GM12878 (cell line): Measurements from ENCODE around the gene DARS1. TPM values are rescaled to one million over a fixed set of nuclear protein-coding genes. Genes with fewer than 3 reads are reported as not detected.
A peak's percentile ranks its signal among the peaks of the same experiment; 100 is the strongest.

Experiments used
- ATAC-seq: fragments of 200-7000 bp; cut with Tn5 transposase; 3 replicates; pipeline ENCODE4 v1.9.1; 2020; ENCODE audit warnings: mild to moderate bottlenecking, moderate library complexity
- BruUV-seq: library from RNA; stranded (reverse); fragments of 400-500 nt; replicated peaks from 2 replicates; lab custom pipeline; 2021; lab: Mats Ljungman, UMichigan
- CTCF ChIA-PET: fragments of 300-600 bp; sonication (Branson Sonifier 250); formaldehyde crosslinking; extraction: SDS; loops from one replicate; lab custom pipeline; 2021; ENCODE audit warnings: inconsistent platforms; lab: Yijun Ruan, JAX
- POLR2A ChIA-PET: fragments of 350-600 bp; formaldehyde crosslinking; extraction: SDS; loops from one replicate; lab custom pipeline; 2021; ENCODE audit warnings: inconsistent platforms; lab: Charles Lee
- RAD21 ChIA-PET: fragments of 300-600 bp; sonication (Branson Sonifier 250); formaldehyde crosslinking; loops from one replicate; lab custom pipeline; 2023; ENCODE audit warnings: antibody characterized with exemption; ENCODE audit not compliant: unreplicated experiment; lab: Charles Lee
- SMC1A ChIA-PET: fragments of 300-600 bp; sonication (Branson Sonifier 250); formaldehyde crosslinking; loops from one replicate; lab custom pipeline; 2023; ENCODE audit not compliant: unreplicated experiment, uncharacterized antibody; lab: Charles Lee
- DNase-seq: peaks from one replicate; pipeline ENCODE4 v3.0.0-alpha.2; 2011; ENCODE audit warnings: low read depth, low spot score
- FAIRE-seq: peaks from 3 replicates; lab custom pipeline; 2011; peaks lifted over from hg19 to GRCh38; lab: Jason Lieb, UNC
- H2AFZ ChIP-seq: 2 replicates; pipeline ENCODE4 v1.6.0; 2011; ENCODE audit warnings: low read depth, low read length, control low read depth; ENCODE audit not compliant: control insufficient read depth
- H3K27ac ChIP-seq: 2 replicates; pipeline ENCODE4 v1.5.1; 2011; ENCODE audit warnings: control low read depth; ENCODE audit not compliant: control insufficient read depth, insufficient read depth
- H3K27me3 ChIP-seq, 2 experiments: replicated peaks in 1 of 2; 2 replicates each; pipeline versions ENCODE4 v1.6.0 to v1.6.1; 2011; ENCODE audit warnings: low read length in 1 of 2; ENCODE audit not compliant: control insufficient read depth in 2 of 2, insufficient read depth in 2 of 2
- H3K36me3 ChIP-seq, 2 experiments: 2 replicates each; pipeline ENCODE4 v1.5.1; 2011; ENCODE audit warnings: low read length in 1 of 2; ENCODE audit not compliant: control insufficient read depth in 2 of 2, insufficient read depth in 2 of 2
- H3K4me1 ChIP-seq: 2 replicates; pipeline ENCODE4 v1.6.1; 2011; ENCODE audit warnings: mild to moderate bottlenecking, low read length, moderate library complexity, mixed read lengths; ENCODE audit not compliant: control insufficient read depth, insufficient read depth
- H3K4me2 ChIP-seq: 2 replicates; pipeline ENCODE4 v1.6.0; 2011; ENCODE audit warnings: control low read depth; ENCODE audit not compliant: control insufficient read depth, insufficient read depth
- H3K4me3 ChIP-seq: fragments of 200-600 bp; sonication (generic); 2 replicates; pipeline ENCODE4 v1.5.1; 2016
- H3K79me2 ChIP-seq: 2 replicates; pipeline ENCODE4 v1.6.0; 2011; ENCODE audit warnings: low read length; ENCODE audit not compliant: control insufficient read depth, insufficient read depth
- H3K9ac ChIP-seq: 2 replicates; pipeline ENCODE4 v1.8.0; 2011; ENCODE audit warnings: low read length, control low read depth, mixed read lengths; ENCODE audit not compliant: control insufficient read depth, insufficient read depth
- H3K9me3 ChIP-seq: replicated peaks from 3 replicates; pipeline ENCODE4 v1.5.1; 2011; ENCODE audit warnings: mild to moderate bottlenecking, low read length; ENCODE audit not compliant: control insufficient read depth, insufficient read depth
- H4K20me1 ChIP-seq: 2 replicates; pipeline ENCODE4 v1.6.0; 2011; ENCODE audit not compliant: control insufficient read depth, insufficient read depth
- BCL11A ChIP-seq: IDR thresholded peaks from 2 replicates; pipeline ENCODE4 v1.6.1; 2011; ENCODE audit warnings: low read depth, low read length
- BHLHE40 ChIP-seq, 2 experiments: fragments of 450-650 bp in 1 of 2; IDR thresholded peaks; 2 replicates each; pipeline ENCODE4 v1.6.1; 2011 to 2017; ENCODE audit warnings: low read depth in 2 of 2, borderline replicate concordance in 1 of 2, improper control_type of control experiment in 1 of 2, low read length in 1 of 2, mild to moderate bottlenecking in 1 of 2
- FOXK2 ChIP-seq: fragments of 450-650 bp; IDR thresholded peaks from 2 replicates; pipeline ENCODE4 v1.6.1; 2017; ENCODE audit warnings: mild to moderate bottlenecking, moderate library complexity
- GABPA ChIP-seq: IDR thresholded peaks from 2 replicates; pipeline ENCODE4 v1.6.1; 2014; ENCODE audit warnings: antibody characterized with exemption, low read depth, mild to moderate bottlenecking, inconsistent platforms
- IRF4 ChIP-seq: IDR thresholded peaks from 2 replicates; pipeline ENCODE4 v1.6.1; 2011; ENCODE audit warnings: low read depth, low read length
- MYC ChIP-seq: IDR thresholded peaks from 2 replicates; pipeline ENCODE4 v1.6.1; 2011; ENCODE audit warnings: mild to moderate bottlenecking, low read length, moderate library complexity, inconsistent platforms; ENCODE audit not compliant: insufficient read depth, insufficient replicate concordance, insufficient read length, severe bottlenecking
- POU2F2 ChIP-seq: IDR thresholded peaks from 3 replicates; pipeline ENCODE4 v1.6.1; 2011; ENCODE audit warnings: low read depth, mild to moderate bottlenecking, low read length, borderline replicate concordance
- SMAD1 ChIP-seq: fragments of 450-650 bp; IDR thresholded peaks from 2 replicates; pipeline ENCODE4 v1.6.1; 2018; ENCODE audit warnings: mild to moderate bottlenecking, low read depth; ENCODE audit not compliant: partially characterized antibody
- SUPT20H ChIP-seq: IDR thresholded peaks from 2 replicates; pipeline ENCODE4 v1.6.1; 2011; ENCODE audit warnings: low read depth, mild to moderate bottlenecking, low read length, moderate library complexity, borderline replicate concordance; ENCODE audit not compliant: control insufficient read depth
- YBX1 ChIP-seq: fragments of 450-650 bp; IDR thresholded peaks from 2 replicates; pipeline ENCODE4 v1.6.1; 2016; ENCODE audit warnings: antibody characterized with exemption
- ZNF207 ChIP-seq: fragments of 450-650 bp; IDR thresholded peaks from 2 replicates; pipeline ENCODE4 v1.6.1; 2014; ENCODE audit warnings: antibody characterized with exemption, mild to moderate bottlenecking, borderline replicate concordance
- ZNF274 ChIP-seq: IDR thresholded peaks from one replicate; pipeline ENCODE4 v1.8.0; 2011; ENCODE audit not compliant: insufficient read length, insufficient read depth
- ZNF384 ChIP-seq: IDR thresholded peaks from 2 replicates; pipeline ENCODE4 v1.6.1; 2012; ENCODE audit warnings: low read depth, mild to moderate bottlenecking, low read length, improper control_type of control experiment, borderline replicate concordance
- ZZZ3 ChIP-seq: IDR thresholded peaks from 2 replicates; pipeline ENCODE4 v1.6.1; 2011; ENCODE audit warnings: low read depth; ENCODE audit not compliant: control insufficient read depth, insufficient read length
- WGBS: methylation state at CpG from one replicate; pipeline ENCODE4 v1.1.6; 2016; ENCODE audit warnings: low lambda C conversion rate; ENCODE audit not compliant: insufficient replicate concordance, insufficient coverage; ENCODE audit errors: missing lambda C conversion rate; 5-methylcytosine and 5-hydroxymethylcytosine counted together
- in situ Hi-C: fragments of 300-500 bp; cut with MboI; formaldehyde crosslinking; loops from 9 replicates; pipeline ENCODE4 v1.14.3; 2018; ENCODE audit warnings: mixed read lengths
- intact Hi-C: fragments of 100-400 bp; cut with micrococcal nuclease; formaldehyde crosslinking; loops from one replicate; pipeline ENCODE4 v1.14.2; 2022; ENCODE audit not compliant: unreplicated experiment
- polyA plus RNA-seq, 11 experiments: library from polyadenylated mRNA; depleted of rRNA in 4 of 11; unstranded in 6 of 11; stranded (reverse) in 5 of 11; fragments of >200 nt; fragmentation: Nextera tagmentation in 4 of 11; fragmentation: Illumina TruSeq in 1 of 11; extraction: Ambion mirVana in 4 of 11; extraction: Trizol in 1 of 11; gene quantifications; 1 replicate in 1 of 11; 2 replicates in 10 of 11; pipeline versions ENCODE4 v1.2.1 to v1.2.3, GENCODE V29; 2011 to 2016; ENCODE audit warnings: inconsistent platforms in 2 of 11, missing spikeins in 2 of 11, low read depth in 1 of 11
- total RNA-seq, 4 experiments: library from RNA; depleted of rRNA in 3 of 4; stranded (reverse); fragments of >200 nt in 3 of 4; fragmentation: Illumina TruSeq in 1 of 4; extraction: Trizol in 1 of 4; gene quantifications; 2 replicates each; pipeline versions ENCODE4 v1.2.1 to v1.2.3, GENCODE V29; 2013 to 2021
- TF ChIP-seq, protein P1 (sequence below): fragments of 450-650 bp; formaldehyde crosslinking; IDR thresholded peaks from 2 replicates; pipeline ENCODE4 v1.5.0; 2022; ENCODE audit warnings: mild to moderate bottlenecking, missing genetic modification characterization
- TF ChIP-seq, protein P2 (sequence below): fragments of 450-650 bp; formaldehyde crosslinking; IDR thresholded peaks from 2 replicates; pipeline ENCODE4 v1.4.0; 2020; ENCODE audit warnings: mild to moderate bottlenecking, moderate library complexity

DARS1 gene
- total and polyA plus RNA-seq, 10 of the 15 experiments (the other 5 are each of a cell fraction or from before 2014, with no cell fraction given) = 91.0 to 387 (median 137) TPM

DNA sequence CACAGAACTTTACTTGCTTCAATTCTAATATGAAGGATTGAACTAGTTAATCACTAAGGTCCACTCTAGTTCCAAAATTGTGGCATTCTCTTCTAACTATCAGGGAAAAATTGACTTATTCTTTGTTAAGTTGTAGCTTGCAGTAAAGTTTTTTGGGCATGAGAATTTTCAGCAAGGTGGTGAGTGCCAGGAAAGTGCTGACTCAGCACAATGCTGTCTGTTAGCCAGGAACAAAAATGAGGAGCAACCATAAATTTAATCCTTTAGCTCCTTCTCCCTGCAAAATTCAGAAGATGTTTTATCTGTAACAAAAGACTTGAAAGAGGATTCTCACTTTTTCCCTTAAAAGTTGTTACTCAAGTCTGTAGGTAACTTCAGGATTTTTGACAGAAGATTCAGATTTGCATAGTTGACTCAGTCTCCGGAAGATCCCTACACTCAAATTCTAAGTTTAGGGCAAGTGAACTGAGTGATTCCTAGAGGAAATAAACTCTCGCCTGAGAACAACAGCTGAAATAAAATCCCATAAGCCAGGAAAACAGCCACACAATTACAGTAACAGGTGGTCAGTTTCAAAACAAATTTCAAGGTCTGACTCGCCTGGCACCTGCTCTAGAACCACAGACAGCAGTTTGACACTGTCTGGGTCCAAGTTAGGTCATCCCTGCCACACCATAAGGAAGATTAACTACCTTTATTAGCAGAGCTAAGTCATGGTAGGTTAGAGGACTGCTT is 20.2 kb upstream of the DARS1 start:
- POLR2A ChIA-PET = interaction anchor here (0.6 to 3.1 kb wide), 15 partner anchors 9 to 377 kb away, joined by 3 to 20 read pairs (median 5); partner anchors contain the start of gene DARS1
- Histone ChIP-seq H3K4me3 (no peak overlapping the region), H3K27me3 (no peaks in the 10 kb centered on the region), H3K36me3 (no peaks in the 10 kb centered on the region), H3K9me3 (no peaks in the 10 kb centered on the region), H3K4me1 (peaks cover 16% of the 10 kb centered on the region), H3K27ac (no peak overlapping the region), H3K79me2 (no peaks in the 10 kb centered on the region), H4K20me1 (no peaks in the 10 kb centered on the region), H2AFZ (no peak overlapping the region), H3K9ac (no peak overlapping the region), H3K4me2 (peak overlapping the region; percentile 63)
- SMC1A ChIA-PET = interaction anchor here (0.6 to 11.3 kb wide), 22 partner anchors 8 to 379 kb away, joined by 3 to 152 read pairs (median 6); partner anchors contain the start of gene DARS1
- BruUV-seq = no TSS peak
- in situ Hi-C loops (no loop called here), intact Hi-C loops (no loop called here)
- no peak for FAIRE-seq
- DNase-seq = no peak
- CTCF ChIA-PET = interaction anchor here (0.6 to 7.6 kb wide), 9 partner anchors 8 to 187 kb away, joined by 3 to 42 read pairs (median 3); partner anchors contain the start of gene DARS1
- RAD21 ChIA-PET = interaction anchor here (0.6 to 3.5 kb wide), 19 partner anchors 8 to 397 kb away, joined by 3 to 27 read pairs (median 4); partner anchors contain the start of gene DARS1
- peak; percentile 84 for ATAC-seq
- 40% methylated on average over 3 of the region's 3 CpGs for WGBS
- TF ChIP-seq BHLHE40 (IDR thresholded peaks at IDR 0.05; ENCODE audit: borderline replicate concordance in 1 of 2, low read depth in 2 of 2, low read length in 1 of 2) (peak; percentile 60 to 81; a peak in 3 of 4 replicates), MYC (no peak), BCL11A (peak; percentile 61), POU2F2 (0 out of 3 replicates have a peak, but pooled peaks have one; percentile 31), ZNF274 (no peak), SUPT20H (no peak), ZNF384 (no peak), GABPA (peak; percentile 38; the same call in 1 of the 2 replicates), IRF4 (peak; percentile 43; the same call in 1 of the 2 replicates), ZZZ3 (no peak), FOXK2 (no peak), ZNF207 (no peak), SMAD1 (no peak), YBX1 (no peak)
- TF ChIP-seq, protein P1, sequence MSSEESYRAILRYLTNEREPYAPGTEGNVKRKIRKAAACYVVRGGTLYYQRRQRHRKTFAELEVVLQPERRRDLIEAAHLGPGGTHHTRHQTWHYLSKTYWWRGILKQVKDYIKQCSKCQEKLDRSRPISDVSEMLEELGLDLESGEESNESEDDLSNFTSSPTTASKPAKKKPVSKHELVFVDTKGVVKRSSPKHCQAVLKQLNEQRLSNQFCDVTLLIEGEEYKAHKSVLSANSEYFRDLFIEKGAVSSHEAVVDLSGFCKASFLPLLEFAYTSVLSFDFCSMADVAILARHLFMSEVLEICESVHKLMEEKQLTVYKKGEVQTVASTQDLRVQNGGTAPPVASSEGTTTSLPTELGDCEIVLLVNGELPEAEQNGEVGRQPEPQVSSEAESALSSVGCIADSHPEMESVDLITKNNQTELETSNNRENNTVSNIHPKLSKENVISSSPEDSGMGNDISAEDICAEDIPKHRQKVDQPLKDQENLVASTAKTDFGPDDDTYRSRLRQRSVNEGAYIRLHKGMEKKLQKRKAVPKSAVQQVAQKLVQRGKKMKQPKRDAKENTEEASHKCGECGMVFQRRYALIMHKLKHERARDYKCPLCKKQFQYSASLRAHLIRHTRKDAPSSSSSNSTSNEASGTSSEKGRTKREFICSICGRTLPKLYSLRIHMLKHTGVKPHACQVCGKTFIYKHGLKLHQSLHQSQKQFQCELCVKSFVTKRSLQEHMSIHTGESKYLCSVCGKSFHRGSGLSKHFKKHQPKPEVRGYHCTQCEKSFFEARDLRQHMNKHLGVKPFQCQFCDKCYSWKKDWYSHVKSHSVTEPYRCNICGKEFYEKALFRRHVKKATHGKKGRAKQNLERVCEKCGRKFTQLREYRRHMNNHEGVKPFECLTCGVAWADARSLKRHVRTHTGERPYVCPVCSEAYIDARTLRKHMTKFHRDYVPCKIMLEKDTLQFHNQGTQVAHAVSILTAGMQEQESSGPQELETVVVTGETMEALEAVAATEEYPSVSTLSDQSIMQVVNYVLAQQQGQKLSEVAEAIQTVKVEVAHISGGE (CRISPR knock-in tag) = no peak
- TF ChIP-seq, protein P2, sequence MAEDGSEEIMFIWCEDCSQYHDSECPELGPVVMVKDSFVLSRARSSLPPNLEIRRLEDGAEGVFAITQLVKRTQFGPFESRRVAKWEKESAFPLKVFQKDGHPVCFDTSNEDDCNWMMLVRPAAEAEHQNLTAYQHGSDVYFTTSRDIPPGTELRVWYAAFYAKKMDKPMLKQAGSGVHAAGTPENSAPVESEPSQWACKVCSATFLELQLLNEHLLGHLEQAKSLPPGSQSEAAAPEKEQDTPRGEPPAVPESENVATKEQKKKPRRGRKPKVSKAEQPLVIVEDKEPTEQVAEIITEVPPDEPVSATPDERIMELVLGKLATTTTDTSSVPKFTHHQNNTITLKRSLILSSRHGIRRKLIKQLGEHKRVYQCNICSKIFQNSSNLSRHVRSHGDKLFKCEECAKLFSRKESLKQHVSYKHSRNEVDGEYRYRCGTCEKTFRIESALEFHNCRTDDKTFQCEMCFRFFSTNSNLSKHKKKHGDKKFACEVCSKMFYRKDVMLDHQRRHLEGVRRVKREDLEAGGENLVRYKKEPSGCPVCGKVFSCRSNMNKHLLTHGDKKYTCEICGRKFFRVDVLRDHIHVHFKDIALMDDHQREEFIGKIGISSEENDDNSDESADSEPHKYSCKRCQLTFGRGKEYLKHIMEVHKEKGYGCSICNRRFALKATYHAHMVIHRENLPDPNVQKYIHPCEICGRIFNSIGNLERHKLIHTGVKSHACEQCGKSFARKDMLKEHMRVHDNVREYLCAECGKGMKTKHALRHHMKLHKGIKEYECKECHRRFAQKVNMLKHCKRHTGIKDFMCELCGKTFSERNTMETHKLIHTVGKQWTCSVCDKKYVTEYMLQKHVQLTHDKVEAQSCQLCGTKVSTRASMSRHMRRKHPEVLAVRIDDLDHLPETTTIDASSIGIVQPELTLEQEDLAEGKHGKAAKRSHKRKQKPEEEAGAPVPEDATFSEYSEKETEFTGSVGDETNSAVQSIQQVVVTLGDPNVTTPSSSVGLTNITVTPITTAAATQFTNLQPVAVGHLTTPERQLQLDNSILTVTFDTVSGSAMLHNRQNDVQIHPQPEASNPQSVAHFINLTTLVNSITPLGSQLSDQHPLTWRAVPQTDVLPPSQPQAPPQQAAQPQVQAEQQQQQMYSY (CRISPR knock-in tag) = no peak
